Activated T-helper 9 cell treated with anti-CD3 and anti-CD28 coated beads, Interleukin-2, amount 50 U/mL, for 16 hours (primary cell): ENCODE results near the gene RAB3IP.
"Not testable (repeated sequence)": the region's sequence is repeated elsewhere in the genome, so short reads cannot be mapped to it uniquely, and the experiment has no call there.

ENCODE experiments used
- DNase-seq: peaks from one replicate; pipeline ENCODE4 v3.0.0-alpha.2; 2020; ENCODE audit warnings: low read depth

Gene RAB3IP

DNA sequence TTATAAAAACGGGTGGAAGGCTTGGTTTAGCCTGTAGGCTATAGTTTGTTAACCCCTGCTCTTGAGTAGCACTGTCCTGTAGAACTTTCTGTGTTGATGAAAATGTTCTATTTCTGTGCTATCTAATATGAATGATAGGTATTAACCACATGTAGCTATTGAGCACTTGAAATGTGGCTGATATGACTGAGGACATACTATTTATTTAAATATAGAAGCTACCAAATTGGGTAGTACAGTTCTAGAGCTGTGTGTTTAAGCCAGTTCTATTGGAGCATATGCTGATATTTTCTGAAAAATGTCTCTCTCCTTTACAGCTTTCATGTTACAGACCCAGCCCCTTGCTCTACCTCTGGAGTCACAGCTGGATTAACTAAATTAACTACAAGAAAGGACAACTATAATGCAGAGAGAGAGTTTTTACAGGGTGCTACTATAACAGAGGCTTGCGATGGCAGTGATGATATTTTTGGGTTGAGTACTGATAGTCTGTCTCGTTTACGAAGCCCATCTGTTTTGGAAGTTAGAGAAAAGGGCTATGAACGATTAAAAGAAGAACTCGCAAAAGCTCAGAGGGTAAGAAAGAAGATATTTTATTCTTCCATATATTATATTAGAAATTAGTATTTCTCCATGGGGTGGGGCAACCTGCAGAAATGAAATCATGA lies 17.6 kb downstream of the RAB3IP start:
- DNase-seq: no peak

DNA sequence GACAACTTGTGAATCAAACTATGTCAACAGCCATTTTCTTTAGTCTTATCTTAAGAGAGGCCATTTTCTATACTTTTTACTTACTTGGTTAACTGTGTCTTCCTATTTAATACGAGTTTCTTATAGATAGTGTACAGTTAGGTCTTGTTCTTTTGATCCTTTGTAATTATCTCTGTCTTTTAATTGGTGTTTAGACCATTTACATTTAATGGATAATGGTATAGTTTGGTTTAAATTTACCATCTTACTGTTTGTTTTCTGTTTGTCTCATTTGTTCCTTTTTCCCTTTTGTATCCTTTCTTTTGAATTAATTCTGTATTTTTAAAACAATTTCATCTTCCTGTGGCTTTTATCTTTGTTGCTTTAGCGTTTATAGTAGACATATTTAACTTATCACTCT lies 19.4 kb downstream of the RAB3IP start:
- DNase-seq: no peak

DNA sequence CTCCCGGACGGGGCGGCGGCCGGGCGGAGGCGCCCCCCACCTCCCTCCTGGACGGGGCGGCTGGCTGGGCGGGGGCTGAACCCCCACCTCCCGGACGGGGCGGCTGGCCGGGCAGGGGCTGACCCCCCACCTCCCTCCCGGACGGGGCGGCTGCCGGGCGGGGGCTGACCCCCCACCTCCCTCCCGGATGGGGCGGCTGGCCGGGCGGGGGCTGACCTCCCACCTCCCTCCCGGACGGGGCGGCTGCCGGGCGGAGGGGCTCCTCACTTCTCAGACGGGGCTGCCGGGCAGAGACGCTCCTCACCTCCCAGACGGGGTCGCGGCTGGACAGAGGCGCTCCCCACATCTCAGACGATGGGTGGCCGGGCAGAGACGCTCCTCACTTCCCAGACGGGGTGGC lies 20.9 kb downstream of the RAB3IP start:
- DNase-seq: not testable (repeated sequence)

DNA sequence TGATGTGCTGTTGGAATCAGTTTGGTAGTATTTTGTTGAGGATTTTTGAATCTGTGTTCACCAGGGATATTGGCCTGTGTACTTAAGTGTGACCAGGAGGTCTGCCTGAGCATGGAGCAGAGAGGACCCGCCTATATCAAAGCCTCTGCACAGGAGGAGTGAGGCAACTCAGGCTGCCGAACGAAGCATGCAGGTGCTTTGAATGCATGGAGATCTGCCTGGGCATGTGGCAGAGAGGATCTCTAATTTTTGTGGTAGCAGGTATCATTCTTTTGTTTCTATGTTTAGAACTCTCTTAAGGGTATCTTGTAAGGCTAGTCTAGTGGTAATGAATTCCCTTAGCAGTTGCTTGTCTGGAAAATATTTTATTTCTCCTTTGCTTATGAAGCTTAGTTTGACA lies 26.9 kb downstream of the RAB3IP start:
- no peak for DNase-seq

DNA sequence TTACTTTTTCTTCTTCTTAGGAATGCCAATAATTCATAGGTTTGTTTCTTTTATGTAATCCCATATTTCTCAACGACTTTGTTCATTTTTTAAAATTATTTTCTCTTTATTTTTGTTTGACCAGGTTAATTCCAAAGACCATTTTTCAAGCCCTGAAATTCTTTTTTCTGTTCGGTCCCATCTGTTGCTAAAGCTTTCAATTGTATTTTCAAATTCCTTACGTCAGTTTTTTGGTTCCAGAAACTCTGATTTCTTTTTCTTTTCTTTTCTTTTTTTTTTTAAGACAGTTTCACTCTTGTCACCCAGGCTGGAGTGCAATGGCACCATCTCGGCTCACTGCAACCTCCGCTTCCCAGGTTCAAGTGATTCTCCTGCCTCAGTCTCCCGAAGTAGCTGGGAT lies 27.6 kb downstream of the RAB3IP start:
- DNase-seq: no peak

DNA sequence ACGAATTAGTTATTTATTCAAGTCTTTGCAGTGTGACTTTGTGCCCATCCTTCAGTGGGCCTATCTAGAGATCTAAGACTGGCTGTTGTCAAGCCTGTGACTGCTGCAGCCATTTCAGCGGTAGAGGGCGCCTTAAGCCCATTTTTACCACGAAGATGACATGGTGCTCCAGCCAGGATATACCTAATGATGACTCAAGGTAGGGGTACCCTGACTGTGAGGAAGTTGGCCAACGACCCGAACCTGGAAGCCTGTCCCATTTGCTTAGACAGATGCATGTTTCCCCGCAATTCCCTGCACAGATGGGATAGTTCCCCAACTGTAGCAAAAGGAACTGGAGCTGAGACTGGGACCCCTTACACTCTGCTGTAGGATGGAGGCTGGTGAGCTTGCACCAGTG lies 41.3 kb downstream of the RAB3IP start:
- no peak for DNase-seq

DNA sequence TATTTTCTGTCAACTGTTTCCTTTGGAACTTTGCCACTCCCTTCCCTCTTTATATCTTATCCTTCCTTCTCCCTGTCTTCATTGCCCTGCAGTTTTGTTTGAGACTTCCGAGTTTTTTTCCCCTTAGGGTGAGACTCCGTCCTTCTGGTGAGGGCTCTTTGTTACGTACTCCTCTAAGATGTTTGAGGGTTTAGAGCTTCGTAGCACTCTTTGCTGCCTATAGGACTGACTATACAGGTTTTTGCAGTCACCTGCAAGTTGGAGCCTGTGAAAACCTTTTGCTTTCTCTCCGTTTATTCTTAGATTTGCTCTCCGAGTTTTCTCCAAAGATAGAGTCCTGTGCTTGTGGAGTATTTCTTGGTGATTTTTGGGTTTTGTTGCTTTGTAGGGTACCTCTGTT lies 44.7 kb downstream of the RAB3IP start:
- DNase-seq: no peak

DNA sequence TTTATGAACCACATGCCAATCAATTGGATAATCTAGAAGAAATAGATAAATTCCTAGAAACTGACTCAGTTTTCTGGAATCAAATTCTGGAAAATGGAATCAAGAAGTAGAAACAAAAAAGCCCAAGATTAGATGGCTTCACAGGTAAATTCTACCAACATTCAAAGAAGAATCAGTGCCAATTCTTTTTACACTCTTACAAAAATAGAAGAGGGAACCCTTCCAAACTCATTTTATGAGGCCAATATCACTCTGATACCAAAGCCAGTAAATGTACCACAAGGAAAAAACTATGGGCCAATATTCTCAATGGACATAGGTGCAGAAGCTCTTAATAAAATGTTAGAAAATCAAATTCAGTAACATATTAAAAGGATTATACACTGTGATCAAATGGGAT lies 50.7 kb downstream of the RAB3IP start:
- no peak for DNase-seq

DNA sequence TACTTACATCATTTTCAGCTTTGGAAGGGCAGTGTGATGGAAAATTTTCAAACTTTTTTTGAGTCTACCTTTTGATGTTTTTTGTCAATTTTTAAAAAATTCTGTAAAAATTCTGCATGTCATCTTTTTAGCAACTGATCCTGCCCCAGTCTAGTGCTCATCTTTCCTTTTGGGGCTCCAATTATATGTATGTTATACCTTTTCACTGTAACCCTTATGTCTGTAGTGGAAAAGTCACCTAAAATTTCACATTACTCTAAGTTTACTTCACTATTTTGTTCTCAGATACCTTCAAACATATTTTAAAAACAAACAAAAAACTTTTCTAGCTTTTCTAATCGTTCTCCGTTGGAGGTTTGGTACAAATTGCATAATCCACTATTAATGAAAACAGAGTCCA lies 53.9 kb downstream of the RAB3IP start:
- DNase-seq: no peak

DNA sequence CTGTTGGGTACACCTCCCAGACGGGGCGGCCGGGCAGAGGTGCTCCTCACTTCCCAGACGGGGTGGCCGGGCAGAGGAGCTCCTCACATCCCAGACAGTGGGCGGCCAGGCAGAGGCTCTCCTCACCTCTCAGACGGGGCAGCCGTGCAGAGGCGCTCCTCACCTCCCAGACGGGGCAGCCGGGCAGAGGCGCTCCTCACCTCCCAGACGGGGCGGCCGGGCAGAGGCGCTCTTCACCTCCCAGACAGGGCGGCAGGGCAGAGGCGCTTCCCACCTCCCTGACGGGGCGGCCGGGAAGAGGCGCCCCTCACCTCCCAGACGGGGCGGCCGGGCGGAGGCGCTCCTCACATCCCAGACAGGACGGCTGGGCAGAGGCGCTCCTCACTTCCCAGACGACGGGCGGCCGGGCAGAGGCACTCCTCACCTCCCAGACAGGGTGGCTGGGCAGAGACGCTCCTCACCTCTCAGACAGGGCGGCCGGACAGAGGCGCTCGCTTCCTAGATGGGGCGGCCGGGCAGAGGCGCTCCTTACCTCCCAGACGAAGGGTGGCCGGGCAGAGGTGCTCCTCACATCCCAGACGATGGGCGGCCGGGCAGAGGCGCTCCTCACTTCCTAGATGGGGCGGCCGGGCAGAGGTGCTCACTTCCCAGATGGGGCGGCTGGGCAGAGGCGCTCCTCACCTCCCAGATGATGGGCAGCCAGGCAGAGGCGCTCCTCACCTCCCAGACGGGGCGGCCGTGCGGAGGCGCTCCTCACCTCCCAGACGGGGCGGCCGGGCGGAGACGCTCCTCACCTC lies 68.6 kb downstream of the RAB3IP start:
- DNase-seq: not testable (repeated sequence)

DNA sequence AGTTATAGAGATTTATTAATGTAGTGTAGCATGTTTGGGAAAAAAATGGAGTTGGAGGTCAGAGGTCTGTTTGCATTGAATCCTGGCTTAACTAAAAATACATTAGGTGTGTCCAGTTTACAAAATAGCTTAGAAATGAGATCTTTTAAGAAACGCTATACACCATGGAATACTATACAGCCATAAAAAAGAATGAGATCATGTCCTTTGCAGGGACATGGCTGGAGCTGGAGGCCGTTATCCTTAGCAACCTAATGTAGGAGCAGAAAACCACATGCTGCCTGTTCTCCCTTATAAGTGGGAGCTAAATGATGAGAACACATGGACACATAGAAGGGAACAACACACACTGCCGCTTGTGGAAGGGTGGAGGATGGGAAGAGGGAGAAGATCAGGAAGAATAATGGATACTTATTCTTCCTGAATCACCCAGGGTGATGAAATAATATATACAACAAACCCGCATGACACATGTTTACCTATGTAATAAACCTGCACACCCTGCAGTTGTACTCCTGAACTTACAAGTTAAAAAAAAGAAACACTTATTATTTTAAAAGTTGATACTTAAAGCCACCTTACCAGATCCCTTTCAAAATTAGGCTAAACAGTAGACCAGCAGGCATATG lies 72.3 kb downstream of the RAB3IP start:
- no peak for DNase-seq

DNA sequence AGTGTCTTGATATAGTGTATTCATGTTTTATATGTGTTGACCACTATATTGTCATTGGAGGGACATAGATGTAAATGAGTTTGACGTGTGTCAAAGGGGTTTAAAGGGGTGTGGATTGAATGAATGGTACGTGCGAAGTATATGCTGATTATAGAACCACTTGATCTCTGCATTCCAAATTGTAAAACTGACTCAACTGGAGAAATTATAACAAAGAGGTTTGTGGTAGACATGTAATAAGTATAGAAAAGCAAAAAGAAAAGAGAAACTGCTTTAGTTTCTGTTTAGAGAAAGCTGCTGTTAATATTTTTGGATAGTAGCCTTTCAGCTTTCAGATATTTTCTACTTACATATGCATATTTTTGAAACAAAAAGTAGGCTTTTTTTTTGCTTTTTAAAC lies 77.4 kb downstream of the RAB3IP start:
- DNase-seq: no peak

DNA sequence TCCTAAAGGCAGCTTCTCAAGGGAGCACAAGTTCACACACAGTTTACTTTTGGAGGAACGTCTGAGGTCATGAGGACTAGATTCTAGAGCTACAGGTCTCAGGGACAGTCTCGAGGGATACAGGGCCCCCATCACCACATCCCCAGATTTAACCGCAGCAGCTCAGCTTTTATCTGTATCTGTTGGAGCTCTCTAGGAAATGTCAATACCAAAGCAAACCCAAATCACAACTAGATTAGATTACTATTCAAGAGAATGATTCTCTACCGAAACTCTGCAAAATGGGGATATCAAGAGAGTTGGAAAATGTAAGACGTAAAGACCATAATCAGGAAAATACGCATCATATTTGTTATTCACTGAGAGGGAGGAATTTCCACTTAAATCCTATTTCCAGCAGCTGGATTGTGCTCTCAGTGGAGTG lies 82.4 kb downstream of the RAB3IP start:
- no peak for DNase-seq

DNA sequence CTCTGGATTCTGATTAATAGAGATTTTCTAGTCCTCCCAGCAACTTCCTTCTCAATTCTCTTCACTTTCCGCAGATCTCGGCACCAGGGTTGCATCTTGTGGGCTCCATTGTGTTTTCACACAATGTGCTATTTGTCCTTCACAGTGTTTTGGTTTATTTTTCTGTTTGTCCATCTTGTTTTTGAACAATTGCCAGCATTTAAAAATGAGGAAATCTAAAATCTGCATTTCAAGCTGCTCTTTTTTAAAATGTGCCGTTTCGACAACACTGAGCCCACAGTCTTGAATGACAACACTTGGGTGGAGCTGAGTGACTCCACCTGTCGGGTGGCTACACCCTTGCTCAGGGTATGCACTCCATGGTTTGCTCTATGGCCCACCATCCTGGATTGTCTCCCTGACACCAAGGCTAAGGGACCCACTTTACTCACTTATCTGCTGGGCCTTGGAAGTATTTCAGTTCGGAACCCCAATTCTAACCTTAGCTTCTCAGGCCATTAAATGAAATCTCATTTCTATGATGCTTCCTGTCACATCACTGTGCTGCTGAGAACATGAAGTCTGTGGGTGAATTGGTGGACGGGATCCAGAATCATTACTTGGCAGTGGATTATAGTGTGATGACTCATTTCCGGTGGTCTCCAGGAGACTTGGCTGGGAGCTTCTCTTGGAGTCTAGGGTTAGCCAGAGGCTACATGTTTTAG lies 82.9 kb downstream of the RAB3IP start:
- DNase-seq: no peak

DNA sequence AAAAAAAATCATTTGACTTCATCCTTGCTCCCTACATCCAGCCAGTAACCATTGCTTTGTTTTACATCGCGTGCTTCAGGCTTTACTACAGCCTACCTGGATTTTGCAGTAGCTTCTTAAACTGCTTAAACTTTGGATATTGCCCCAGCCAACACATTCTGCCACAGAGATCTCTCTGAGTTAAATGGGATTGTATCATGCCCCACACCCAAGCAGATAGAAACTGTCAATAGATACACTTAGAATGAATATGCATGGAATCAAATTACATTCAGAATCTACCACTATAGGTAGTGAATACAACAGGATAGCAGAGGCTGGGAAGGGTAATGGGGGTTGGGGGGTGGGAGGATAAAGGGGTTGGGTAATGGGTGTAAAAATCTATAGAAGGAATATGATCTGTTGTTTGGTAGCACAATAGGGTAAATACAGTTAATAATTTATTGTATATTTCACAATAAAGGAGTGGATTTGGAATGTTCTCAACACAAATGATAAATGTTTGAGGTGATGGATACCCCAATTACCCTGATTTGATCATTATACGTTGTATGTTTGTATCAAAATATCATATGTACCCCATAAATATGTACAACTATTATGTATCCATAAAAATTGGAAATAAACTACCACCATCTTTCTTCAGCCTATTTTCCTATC lies 83.7 kb downstream of the RAB3IP start:
- no peak for DNase-seq

DNA sequence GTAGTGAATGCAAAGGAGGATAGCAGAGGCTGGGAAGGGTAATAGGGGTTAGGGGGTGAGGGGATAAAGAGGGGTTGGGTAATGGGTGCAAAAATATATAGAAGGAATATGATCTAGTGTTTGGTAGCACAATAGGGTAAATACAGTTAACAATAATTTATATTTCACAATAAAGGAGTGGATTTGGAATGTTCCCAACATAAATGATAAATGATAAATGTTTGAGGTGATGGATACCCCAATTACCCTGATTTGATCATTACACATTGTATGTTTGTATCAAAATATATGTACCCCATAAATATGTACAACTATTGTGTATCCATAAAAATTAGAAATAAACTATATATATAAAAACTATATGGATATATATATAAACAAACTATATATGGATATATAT lies 85.4 kb downstream of the RAB3IP start:
- no peak for DNase-seq

DNA sequence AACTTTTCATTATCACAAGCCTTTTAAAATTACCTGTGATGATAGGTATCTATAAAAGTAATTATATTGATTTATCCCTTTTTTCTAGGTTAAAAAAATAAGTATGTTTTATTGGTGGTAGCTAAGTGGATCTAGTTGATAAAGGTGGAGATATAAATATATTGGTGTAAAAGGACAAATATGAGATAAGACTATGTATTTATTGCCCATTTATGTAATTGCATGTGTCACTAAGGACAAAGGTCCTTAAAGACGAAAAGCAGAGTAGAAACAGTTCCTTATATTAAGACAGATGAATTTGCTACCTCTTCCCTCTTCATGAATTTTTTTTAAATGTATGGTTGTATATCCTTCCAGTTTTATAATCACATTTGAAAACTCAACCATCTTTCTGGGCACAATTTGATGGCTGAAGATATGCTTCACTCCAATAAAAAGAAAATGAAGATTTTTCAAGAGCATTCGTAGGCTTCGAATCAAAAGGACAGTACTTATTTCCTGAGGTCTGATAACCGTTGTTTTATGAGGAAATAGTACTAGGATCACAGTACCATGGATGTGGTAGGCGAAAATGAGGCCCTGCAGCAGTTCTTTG lies 86.4 kb downstream of the RAB3IP start, which contains the start of gene MYRFL:
Gene MYRFL, plus strand, starts transcription at position 262 of the 595 bp plus-strand sequence. Its CDS starts 291 bp downstream, at position 553.
- no peak for DNase-seq

DNA sequence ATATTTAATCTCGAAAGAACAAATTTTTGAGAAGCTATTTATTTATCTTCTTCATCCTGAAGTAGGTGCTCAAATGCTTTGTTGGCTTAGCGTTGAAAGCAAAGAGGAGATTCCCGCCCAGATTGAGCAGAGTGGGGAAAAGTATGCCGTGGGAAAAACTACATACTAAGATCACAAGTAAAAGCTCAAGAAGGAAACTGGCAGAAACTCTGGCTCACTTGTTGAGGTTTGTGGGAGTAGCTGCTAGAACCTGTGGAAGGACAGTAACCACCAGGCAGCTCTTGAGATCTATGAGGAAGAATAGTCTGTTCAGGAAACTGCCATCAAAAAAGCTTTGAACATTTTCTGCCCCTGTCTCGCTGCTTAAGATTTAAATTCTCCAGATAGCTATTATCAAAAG lies 90.2 kb downstream of the RAB3IP start:
- no peak for DNase-seq

DNA sequence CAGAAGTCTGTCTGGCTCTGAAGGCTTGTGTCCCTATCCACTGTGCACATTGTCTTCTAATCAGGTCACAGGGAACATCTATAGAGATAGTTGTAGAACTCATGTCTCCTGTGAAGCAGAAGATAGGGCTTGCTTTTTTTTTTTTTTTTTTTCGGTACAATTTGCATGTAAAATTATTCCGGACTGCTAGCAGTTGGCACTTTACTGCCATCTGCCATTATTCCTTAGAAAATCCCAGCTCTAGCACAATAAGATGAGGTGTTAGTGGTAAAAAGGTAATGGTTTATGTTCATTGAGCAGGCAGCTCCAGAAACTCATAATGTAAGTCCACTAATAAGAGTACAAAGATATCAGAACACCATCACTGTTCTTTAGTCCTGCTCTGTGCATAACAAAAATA lies 95.0 kb downstream of the RAB3IP start:
- DNase-seq: no peak

DNA sequence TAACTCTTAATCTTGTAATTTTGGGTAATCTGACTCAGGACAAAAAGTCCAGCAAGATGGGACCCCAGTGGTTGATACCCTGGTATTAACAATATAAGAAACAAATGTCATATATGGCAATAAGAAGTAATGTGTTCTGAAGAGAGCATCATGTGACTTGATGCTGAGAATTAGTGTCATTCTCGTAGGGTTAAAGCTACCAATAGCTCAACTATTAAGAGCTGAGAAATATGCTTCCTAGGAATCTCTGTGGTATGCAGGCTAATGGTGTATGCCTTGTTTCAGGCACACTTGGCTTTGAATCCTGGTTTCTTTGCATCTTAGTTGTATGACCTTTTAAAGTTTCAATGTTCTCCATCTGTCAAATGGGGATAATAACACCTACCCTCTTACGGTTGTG lies 95.5 kb downstream of the RAB3IP start:
- DNase-seq: no peak

DNA sequence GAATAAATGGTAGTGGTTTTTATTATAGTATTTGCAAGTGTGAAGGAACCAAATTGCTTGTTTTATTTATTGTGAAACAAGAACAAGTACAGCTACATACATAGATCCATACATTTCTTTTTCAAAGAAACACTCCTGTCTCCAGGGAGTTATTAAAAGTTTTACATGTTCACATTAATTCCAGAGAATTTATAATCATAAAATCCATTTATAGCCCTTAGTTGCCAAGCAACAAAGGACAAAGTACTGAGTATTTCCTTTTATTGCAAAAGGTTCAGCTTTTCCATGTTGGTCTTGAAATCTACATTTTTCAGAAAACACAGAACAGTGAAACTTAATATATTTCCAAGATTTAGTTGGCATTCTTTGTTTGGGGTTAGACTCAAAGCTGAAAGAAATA lies 95.9 kb downstream of the RAB3IP start:
- DNase-seq: no peak

DNA sequence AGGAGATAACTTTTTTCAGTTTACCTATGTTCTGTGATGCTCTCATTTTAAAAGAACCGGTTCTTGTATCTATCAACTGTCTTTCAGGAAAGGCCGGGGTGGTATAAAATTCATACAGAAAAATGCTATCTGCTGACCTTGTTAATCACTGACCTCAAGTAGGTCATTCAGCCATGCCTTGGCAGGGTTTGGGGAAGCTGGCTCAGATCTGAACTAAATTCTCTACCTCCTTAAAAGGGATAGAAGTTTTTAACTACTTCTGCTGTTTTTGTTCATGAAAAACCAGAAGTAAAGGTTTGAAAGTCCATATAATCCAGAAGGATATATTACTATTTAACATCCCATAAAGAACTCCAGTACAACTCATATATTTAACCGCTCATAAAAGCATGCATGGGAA lies 96.4 kb downstream of the RAB3IP start:
- DNase-seq: no peak
